Panc1 (cell line): ENCODE measurements around the gene ITGBL1. TPM values are rescaled to one million over a fixed set of nuclear protein-coding genes. Genes with fewer than 3 reads are reported as not detected.

ENCODE experiments used
- ATAC-seq: fragments of 200-7000 bp; cut with Tn5 transposase; 2 replicates; pipeline ENCODE4 v1.9.1; 2020; ENCODE audit warnings: mild to moderate bottlenecking, moderate library complexity
- BruUV-seq: library from RNA; stranded (reverse); fragments of 400-500 nt; replicated peaks from 2 replicates; lab custom pipeline; 2021; lab: Mats Ljungman, UMichigan
- CTCF ChIA-PET: fragments of 300-600 bp; sonication (Branson Sonifier 250); formaldehyde crosslinking; loops from one replicate; lab custom pipeline; 2022; ENCODE audit warnings: antibody characterized with exemption; lab: Charles Lee
- POLR2A ChIA-PET: fragments of 300-600 bp; sonication (Branson Sonifier 250); formaldehyde crosslinking; loops from one replicate; lab custom pipeline; 2022; ENCODE audit warnings: antibody characterized with exemption; lab: Charles Lee
- DNase-seq: peaks from one replicate; pipeline ENCODE4 v3.0.0-alpha.2; 2010; ENCODE audit warnings: low read depth, low spot score
- H3K27ac ChIP-seq: 2 replicates; pipeline ENCODE4 v1.5.1; 2011; ENCODE audit warnings: mild to moderate bottlenecking, low read length, inconsistent platforms
- H3K27me3 ChIP-seq: fragments of 200-500 bp; sonication (Bioruptor generic); 2 replicates; pipeline ENCODE4 v1.6.0; 2014; ENCODE audit warnings: low read length, inconsistent platforms; ENCODE audit not compliant: control insufficient read depth, insufficient read depth
- H3K36me3 ChIP-seq: fragments of 200-500 bp; sonication (Bioruptor generic); 2 replicates; pipeline ENCODE4 v1.5.1; 2014; ENCODE audit warnings: inconsistent platforms, mild to moderate bottlenecking, low read length, moderate library complexity; ENCODE audit not compliant: control insufficient read depth, insufficient read depth
- H3K4me1 ChIP-seq: 2 replicates; pipeline ENCODE4 v1.5.1; 2011; ENCODE audit warnings: inconsistent platforms, mild to moderate bottlenecking, low read length, moderate library complexity; ENCODE audit not compliant: control insufficient read depth, insufficient read depth
- H3K4me3 ChIP-seq, 2 experiments: 2 replicates each; pipeline ENCODE4 v1.5.1; 2011 to 2012; ENCODE audit warnings: low read depth in 2 of 2, low read length in 2 of 2, mild to moderate bottlenecking in 2 of 2, inconsistent platforms in 1 of 2, moderate library complexity in 1 of 2
- H3K9me3 ChIP-seq: fragments of 200-500 bp; sonication (Bioruptor generic); 2 replicates; pipeline ENCODE4 v1.5.1; 2014; ENCODE audit warnings: low read depth, mild to moderate bottlenecking, inconsistent platforms, low read length, moderate library complexity; ENCODE audit not compliant: control insufficient read depth, insufficient read depth
- POLR2AphosphoS5 ChIP-seq: IDR thresholded peaks from 2 replicates; pipeline ENCODE4 v1.6.1; 2012; ENCODE audit warnings: mild to moderate bottlenecking, low read depth, low read length, moderate library complexity
- REST ChIP-seq, 2 experiments: IDR thresholded peaks; 2 replicates each; pipeline ENCODE4 v1.6.1; 2011 to 2012; ENCODE audit warnings: low read depth in 2 of 2, control low read depth in 1 of 2, low read length in 1 of 2, mild to moderate bottlenecking in 1 of 2, moderate library complexity in 1 of 2; ENCODE audit not compliant: insufficient read depth in 1 of 2
- SIN3A ChIP-seq: IDR thresholded peaks from 2 replicates; pipeline ENCODE4 v1.6.1; 2012; ENCODE audit warnings: low read depth, mild to moderate bottlenecking, low read length, moderate library complexity, borderline replicate concordance; ENCODE audit not compliant: insufficient read depth
- TCF7L2 ChIP-seq: IDR thresholded peaks from 2 replicates; pipeline ENCODE4 v1.6.1; 2011; ENCODE audit warnings: mild to moderate bottlenecking, low read depth, low read length, inconsistent platforms
- in situ Hi-C: cut with HindIII; loops from 2 replicates; pipeline ENCODE4 v1.10.0; 2016; ENCODE audit warnings: low sequenced_read_pairs, low pct_unique_long_range_greater_than_20kb
- intact Hi-C: fragments of 100-400 bp; cut with micrococcal nuclease; formaldehyde crosslinking; loops from one replicate; pipeline ENCODE4 v1.10.0; 2022; ENCODE audit not compliant: unreplicated experiment
- total RNA-seq: library from RNA; stranded (reverse); gene quantifications from one replicate; pipeline ENCODE4 v1.2.1, GENCODE V29; 2021; ENCODE audit not compliant: unreplicated experiment
- TF ChIP-seq, protein P1 (sequence below): fragments of 450-650 bp; IDR thresholded peaks from 2 replicates; pipeline ENCODE4 v1.5.1; 2017; ENCODE audit warnings: mild to moderate bottlenecking

ITGBL1 gene
- total RNA-seq, 1 experiment from 2014 or later = 14.3 TPM

GRCh38 chr13:101703081-101703480 is 250.6 kb downstream of the ITGBL1 start:
- no peaks in the 10 kb centered on the region for H3K4me1 ChIP-seq
- TF ChIP-seq POLR2AphosphoS5 (no peak), TCF7L2 (no peak), SIN3A (no peak), REST (IDR thresholded peaks at IDR 0.05; ENCODE audit: insufficient read depth in 1 of 2, low read depth in 2 of 2, low read length in 1 of 2) (no peak)
- TF ChIP-seq, protein P1, sequence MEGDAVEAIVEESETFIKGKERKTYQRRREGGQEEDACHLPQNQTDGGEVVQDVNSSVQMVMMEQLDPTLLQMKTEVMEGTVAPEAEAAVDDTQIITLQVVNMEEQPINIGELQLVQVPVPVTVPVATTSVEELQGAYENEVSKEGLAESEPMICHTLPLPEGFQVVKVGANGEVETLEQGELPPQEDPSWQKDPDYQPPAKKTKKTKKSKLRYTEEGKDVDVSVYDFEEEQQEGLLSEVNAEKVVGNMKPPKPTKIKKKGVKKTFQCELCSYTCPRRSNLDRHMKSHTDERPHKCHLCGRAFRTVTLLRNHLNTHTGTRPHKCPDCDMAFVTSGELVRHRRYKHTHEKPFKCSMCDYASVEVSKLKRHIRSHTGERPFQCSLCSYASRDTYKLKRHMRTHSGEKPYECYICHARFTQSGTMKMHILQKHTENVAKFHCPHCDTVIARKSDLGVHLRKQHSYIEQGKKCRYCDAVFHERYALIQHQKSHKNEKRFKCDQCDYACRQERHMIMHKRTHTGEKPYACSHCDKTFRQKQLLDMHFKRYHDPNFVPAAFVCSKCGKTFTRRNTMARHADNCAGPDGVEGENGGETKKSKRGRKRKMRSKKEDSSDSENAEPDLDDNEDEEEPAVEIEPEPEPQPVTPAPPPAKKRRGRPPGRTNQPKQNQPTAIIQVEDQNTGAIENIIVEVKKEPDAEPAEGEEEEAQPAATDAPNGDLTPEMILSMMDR = no peak
- intact Hi-C loops (no loop called here), in situ Hi-C loops (no loop called here)
- no peaks in the 10 kb centered on the region for H3K36me3 ChIP-seq
- ChIA-PET CTCF (no interaction called here), POLR2A (no interaction called here)
- H3K27ac ChIP-seq = no peak overlapping the region
- BruUV-seq = no TSS peak
- H3K4me3 ChIP-seq = no peak overlapping the region
- no peaks in the 10 kb centered on the region for H3K27me3 ChIP-seq
- no peak for DNase-seq
- no peak for ATAC-seq
- no peaks in the 10 kb centered on the region for H3K9me3 ChIP-seq

DNA sequence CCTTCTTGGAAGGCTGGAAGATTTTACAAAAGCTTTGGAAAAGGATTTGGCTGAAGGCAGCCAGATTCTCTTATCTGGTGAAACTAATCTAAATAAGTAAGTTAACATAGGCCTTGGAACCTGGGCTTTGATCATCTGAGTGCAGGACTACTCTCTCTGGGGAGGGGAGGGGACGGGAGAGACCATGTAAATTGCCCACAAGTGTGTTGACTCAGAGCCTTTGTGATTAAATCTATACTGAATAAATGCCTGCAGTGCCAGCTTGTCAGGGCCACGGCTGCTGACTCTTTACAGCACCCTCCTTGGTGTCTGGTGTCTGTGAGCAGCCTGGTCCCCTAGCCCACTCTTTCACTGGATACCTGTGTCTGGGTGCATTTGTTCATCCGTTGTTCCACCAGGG is 251.4 kb downstream of the ITGBL1 start:
- Histone ChIP-seq H3K9me3 (no peaks in the 10 kb centered on the region), H3K4me1 (no peaks in the 10 kb centered on the region), H3K4me3 (no peak overlapping the region), H3K27ac (no peak overlapping the region), H3K36me3 (no peaks in the 10 kb centered on the region), H3K27me3 (no peaks in the 10 kb centered on the region)
- no peak for DNase-seq
- no peak for TF ChIP-seq SIN3A
- no peak for TF ChIP-seq POLR2AphosphoS5
- no peak for TF ChIP-seq REST (IDR thresholded peaks at IDR 0.05; ENCODE audit: insufficient read depth in 1 of 2, low read depth in 2 of 2, low read length in 1 of 2)
- no peak for TF ChIP-seq TCF7L2
- TF ChIP-seq, protein P1 = no peak
- ChIA-PET POLR2A (no interaction called here), CTCF (no interaction called here)
- in situ Hi-C loops (no loop called here), intact Hi-C loops (no loop called here)
- ATAC-seq = no peak
- no TSS peak for BruUV-seq
